Activated CD4-positive, alpha-beta T cell treated with anti-CD3 and anti-CD28 coated beads for 36 hours (primary cell): Measurements from ENCODE around the gene FBXO3. TPM values are rescaled to one million over a fixed set of nuclear protein-coding genes. Genes with fewer than 3 reads are reported as not detected.

Experiments
- ATAC-seq: fragments of 200-7000 bp; cut with Tn5 transposase; one replicate; pipeline ENCODE4 v1.10.0; 2021; ENCODE audit warnings: mild to moderate bottlenecking, moderate library complexity
- CTCF ChIA-PET: fragments of 350-600 bp; sonication (Branson Sonifier 250); formaldehyde crosslinking; loops from one replicate; lab custom pipeline; 2021; ENCODE audit warnings: antibody characterized with exemption; lab: Charles Lee
- POLR2A ChIA-PET: fragments of 350-600 bp; sonication (Branson Sonifier 250); formaldehyde crosslinking; loops from one replicate; lab custom pipeline; 2021; ENCODE audit warnings: antibody characterized with exemption, inconsistent platforms; lab: Charles Lee
- DNase-seq: peaks from one replicate; pipeline ENCODE4 v3.0.0-alpha.2; 2020
- H3K27ac Mint-ChIP-seq: one replicate; pipeline ENCODE4 v1.8.0; 2021; ENCODE audit warnings: mixed read lengths
- H3K27me3 Mint-ChIP-seq: one replicate; pipeline ENCODE4 v1.8.0; 2021; ENCODE audit warnings: mixed read lengths
- H3K36me3 Mint-ChIP-seq: one replicate; pipeline ENCODE4 v1.8.0; 2021; ENCODE audit warnings: low read depth, mixed read lengths
- H3K4me1 Mint-ChIP-seq: one replicate; pipeline ENCODE4 v1.8.0; 2021; ENCODE audit warnings: mixed read lengths
- H3K4me3 Mint-ChIP-seq: one replicate; pipeline ENCODE4 v1.8.0; 2021; ENCODE audit warnings: mild to moderate bottlenecking, moderate library complexity, mixed read lengths
- H3K9me3 Mint-ChIP-seq: one replicate; pipeline ENCODE4 v1.8.0; 2021; ENCODE audit warnings: low read depth, mixed read lengths
- intact Hi-C, 2 experiments: fragments of 100-400 bp; cut with DNase I in 1 of 2; cut with micrococcal nuclease in 1 of 2; formaldehyde crosslinking; loops; one replicate each; pipeline versions ENCODE4 v1.14.2 to v1.15.1; 2022 to 2024; cut with DNase I, micrococcal nuclease
- total RNA-seq, 2 experiments: library from RNA; stranded (reverse); gene quantifications; one replicate each; pipeline ENCODE4 v1.2.3, GENCODE V29; 2021

FBXO3 gene
- total RNA-seq, 2 experiments from 2014 or later, result 11.4 to 12.2 TPM

- ATAC-seq, result no peak
- no peak for DNase-seq
- ChIA-PET CTCF (interaction anchor here (0.7 to 1.8 kb wide), 5 partner anchors 19 to 192 kb away, joined by 3 to 7 read pairs (median 3); no protein-coding TSS in a partner anchor), POLR2A (no interaction called here)
- intact Hi-C loops, result no loop called here
- Mint-ChIP-seq H3K9me3 (no peaks in the 10 kb centered on the region), H3K27me3 (peaks cover 29% of the 10 kb centered on the region), H3K4me3 (no peak overlapping the region), H3K4me1 (no peaks in the 10 kb centered on the region), H3K27ac (no peak overlapping the region), H3K36me3 (no peaks in the 10 kb centered on the region)
These were observed 12.8 kb upstream of the FBXO3 start for GRCh38 chr11:33787076-33787475.

GRCh38 chr11:33785609-33786008 lies 11.3 kb upstream of the FBXO3 start:
- Mint-ChIP-seq H3K4me3 (no peak overlapping the region), H3K4me1 (no peaks in the 10 kb centered on the region), H3K36me3 (no peaks in the 10 kb centered on the region), H3K9me3 (no peaks in the 10 kb centered on the region), H3K27me3 (peaks cover 27% of the 10 kb centered on the region), H3K27ac (no peak overlapping the region)
- intact Hi-C loops, result no loop called here
- no peak for ATAC-seq
- CTCF ChIA-PET, result interaction anchor here (0.8 to 1.7 kb wide), 3 partner anchors 10 to 363 kb away, joined by 3 to 4 read pairs (median 3); no protein-coding TSS in a partner anchor
- DNase-seq, result no peak
- POLR2A ChIA-PET, result no interaction called here

- CTCF ChIA-PET, result no interaction called here
- H3K4me1 Mint-ChIP-seq, result peaks cover 8% of the 10 kb centered on the region
- no peak overlapping the region for H3K4me3 Mint-ChIP-seq
- H3K27ac Mint-ChIP-seq, result no peak overlapping the region
- no peak for DNase-seq
- no peak for ATAC-seq
- H3K27me3 Mint-ChIP-seq, result peaks cover 28% of the 10 kb centered on the region
- intact Hi-C loops, result no loop called here
- no peaks in the 10 kb centered on the region for H3K36me3 Mint-ChIP-seq
- H3K9me3 Mint-ChIP-seq, result no peaks in the 10 kb centered on the region
- POLR2A ChIA-PET, result no interaction called here
These were observed 5.7 kb upstream of the FBXO3 start for GRCh38 chr11:33779849-33780528.

GRCh38 chr11:33778675-33779074 lies 4.4 kb upstream of the FBXO3 start:
- peaks cover 13% of the 10 kb centered on the region for H3K4me1 Mint-ChIP-seq
- no peak overlapping the region for H3K27ac Mint-ChIP-seq
- H3K9me3 Mint-ChIP-seq, result no peaks in the 10 kb centered on the region
- H3K36me3 Mint-ChIP-seq, result no peaks in the 10 kb centered on the region
- intact Hi-C loops, result no loop called here
- POLR2A ChIA-PET, result no interaction called here
- H3K4me3 Mint-ChIP-seq, result no peak overlapping the region
- ATAC-seq, result no peak
- DNase-seq, result no peak
- CTCF ChIA-PET, result no interaction called here
- H3K27me3 Mint-ChIP-seq, result peaks cover 24% of the 10 kb centered on the region

- Mint-ChIP-seq H3K9me3 (no peaks in the 10 kb centered on the region), H3K36me3 (no peaks in the 10 kb centered on the region), H3K4me1 (peaks cover 19% of the 10 kb centered on the region), H3K27ac (no peak overlapping the region), H3K27me3 (peaks cover 24% of the 10 kb centered on the region), H3K4me3 (no peak overlapping the region)
- ChIA-PET POLR2A (no interaction called here), CTCF (no interaction called here)
- ATAC-seq, result no peak
- intact Hi-C loops, result no loop called here
- peak; percentile 12 for DNase-seq
These were observed 3.6 kb upstream of the FBXO3 start for GRCh38 chr11:33777906-33778305.

- no peak for DNase-seq
- Mint-ChIP-seq H3K9me3 (no peaks in the 10 kb centered on the region), H3K27ac (no peak overlapping the region), H3K36me3 (no peaks in the 10 kb centered on the region), H3K4me3 (peak overlapping the region; percentile 2), H3K27me3 (peaks cover 17% of the 10 kb centered on the region), H3K4me1 (peaks cover 34% of the 10 kb centered on the region)
- intact Hi-C loops, result loop anchor here in 1 of 2 experiments (2.0 kb wide), 2 partner anchors 615 to 883 kb away; partner anchors contain the start of genes CSTF3 and QSER1
- POLR2A ChIA-PET, result no interaction called here
- no peak for ATAC-seq
- CTCF ChIA-PET, result interaction anchor here (1.2 kb wide), 1 partner anchor 32 kb away, joined by 3 read pairs; no protein-coding TSS in a partner anchor
These were observed 1.6 kb upstream of the FBXO3 start for GRCh38 chr11:33775832-33776470.

- Mint-ChIP-seq H3K4me1 (peaks cover 35% of the 10 kb centered on the region), H3K27me3 (peaks cover 17% of the 10 kb centered on the region), H3K36me3 (no peaks in the 10 kb centered on the region), H3K9me3 (no peaks in the 10 kb centered on the region), H3K4me3 (peak overlapping the region; percentile 89), H3K27ac (no peak overlapping the region)
- ATAC-seq, result no peak
- POLR2A ChIA-PET, result no interaction called here
- intact Hi-C loops, result loop anchor here in 1 of 2 experiments (2.0 kb wide), 2 partner anchors 615 to 883 kb away; partner anchors contain the start of genes CSTF3 and QSER1
- DNase-seq, result no peak
- CTCF ChIA-PET, result no interaction called here
These were observed 1.1 kb upstream of the FBXO3 start for GRCh38 chr11:33775467-33775807.

GRCh38 chr11:33774736-33775466 lies 581 bp upstream of the FBXO3 start:
- no peak for ATAC-seq
- peaks cover 40% of the 10 kb centered on the region for H3K4me1 Mint-ChIP-seq
- intact Hi-C loops, result loop anchor here (1.0 to 5.0 kb wide), 11 partner anchors 38 to 882 kb away; partner anchors contain the start of genes CD59 (in 2 of the 2), ABTB2 (in 1 of the 2), C11orf91 (in 1 of the 2) and CAPRIN1 (in 1 of the 2)
- ChIA-PET CTCF (interaction anchor here (0.6 kb wide), 1 partner anchor 23 kb away, joined by 5 read pairs; no protein-coding TSS in a partner anchor), POLR2A (interaction anchor here (0.6 kb wide), 1 partner anchor 290 kb away, joined by 6 read pairs; no protein-coding TSS in a partner anchor)
- H3K4me3 Mint-ChIP-seq, result peak overlapping the region; percentile 89
- no peak for DNase-seq
- peaks cover 15% of the 10 kb centered on the region for H3K27me3 Mint-ChIP-seq
- peak overlapping the region; percentile 20 for H3K27ac Mint-ChIP-seq
- H3K36me3 Mint-ChIP-seq, result no peaks in the 10 kb centered on the region
- H3K9me3 Mint-ChIP-seq, result no peaks in the 10 kb centered on the region

GRCh38 chr11:33773404-33773986 lies 825 bp downstream of the FBXO3 start:
- peaks cover 8% of the 10 kb centered on the region for H3K27me3 Mint-ChIP-seq
- H3K4me3 Mint-ChIP-seq, result peak overlapping the region; percentile 89
- intact Hi-C loops, result loop anchor here (2.0 to 5.0 kb wide), 3 partner anchors 36 to 516 kb away; partner anchors contain the start of genes C11orf91 (in 1 of the 2), CD59 (in 1 of the 2) and HIPK3 (in 1 of the 2)
- H3K9me3 Mint-ChIP-seq, result no peaks in the 10 kb centered on the region
- CTCF ChIA-PET, result interaction anchor here (0.8 to 2.0 kb wide), 4 partner anchors 37 to 221 kb away, joined by 3 to 6 read pairs (median 4); partner anchors contain the start of gene CD59
- H3K36me3 Mint-ChIP-seq, result peaks cover 7% of the 10 kb centered on the region
- peak; percentile 58 for ATAC-seq
- peaks cover 44% of the 10 kb centered on the region for H3K4me1 Mint-ChIP-seq
- H3K27ac Mint-ChIP-seq, result peak overlapping the region; percentile 67
- DNase-seq, result peak; percentile 59
- POLR2A ChIA-PET, result no interaction called here

GRCh38 chr11:33772870-33773269 lies 1.4 kb downstream of the FBXO3 start:
- CTCF ChIA-PET, result interaction anchor here (0.8 to 2.0 kb wide), 5 partner anchors 36 to 412 kb away, joined by 3 to 6 read pairs (median 3); partner anchors contain the start of gene CD59
- H3K4me3 Mint-ChIP-seq, result peak overlapping the region; percentile 89
- H3K36me3 Mint-ChIP-seq, result peaks cover 9% of the 10 kb centered on the region
- intact Hi-C loops, result loop anchor here (2.0 to 5.0 kb wide), 3 partner anchors 36 to 516 kb away; partner anchors contain the start of genes C11orf91 (in 1 of the 2), CD59 (in 1 of the 2) and HIPK3 (in 1 of the 2)
- DNase-seq (no peak), ATAC-seq (no peak)
- peaks cover 8% of the 10 kb centered on the region for H3K27me3 Mint-ChIP-seq
- POLR2A ChIA-PET, result no interaction called here
- H3K4me1 Mint-ChIP-seq, result peaks cover 44% of the 10 kb centered on the region
- no peaks in the 10 kb centered on the region for H3K9me3 Mint-ChIP-seq
- no peak overlapping the region for H3K27ac Mint-ChIP-seq
